Aorta (tissue), 5 donors: ENCODE measurements around the gene PRSS3. TPM values are rescaled to one million over a fixed set of nuclear protein-coding genes. Genes with fewer than 3 reads are reported as not detected.
"Not testable (repeated sequence)": the region's sequence is repeated elsewhere in the genome, so short reads cannot be mapped to it uniquely, and the experiment has no call there.

ENCODE experiments used
- ATAC-seq: fragments of 200-7000 bp; cut with Tn5 transposase; one replicate; pipeline ENCODE4 v1.9.1; 2022; ENCODE audit warnings: moderate library complexity; ENCODE audit not compliant: low FRiP score
- DNase-seq, 2 donors: peaks; one replicate each; pipeline ENCODE4 v3.0.0-alpha.2; 2020
- H3K27ac ChIP-seq, 2 donors: one replicate each; pipeline ENCODE4 v1.5.1; 2013; ENCODE audit warnings: low read length in 2 of 2, mild to moderate bottlenecking in 2 of 2, moderate library complexity in 2 of 2, control low read depth in 1 of 2, inconsistent platforms in 1 of 2, low read depth in 1 of 2
- H3K27me3 ChIP-seq, 2 donors: one replicate each; pipeline ENCODE4 v1.6.1; 2013; ENCODE audit warnings: control low read depth in 1 of 2, low read length in 1 of 2, mild to moderate bottlenecking in 1 of 2, moderate library complexity in 1 of 2; ENCODE audit not compliant: insufficient read depth in 2 of 2, control insufficient read depth in 1 of 2
- H3K36me3 ChIP-seq, 2 donors: one replicate each; pipeline ENCODE4 v1.6.1; 2013; ENCODE audit warnings: control low read depth in 1 of 2, low read length in 1 of 2, mild to moderate bottlenecking in 1 of 2; ENCODE audit not compliant: insufficient read depth in 2 of 2, control insufficient read depth in 1 of 2
- H3K4me1 ChIP-seq, 2 donors: one replicate each; pipeline ENCODE4 v1.6.1; 2013; ENCODE audit warnings: low read length in 2 of 2, control low read depth in 1 of 2, mild to moderate bottlenecking in 1 of 2, moderate library complexity in 1 of 2; ENCODE audit not compliant: insufficient read depth in 2 of 2, control insufficient read depth in 1 of 2
- H3K4me3 ChIP-seq, 2 donors: one replicate each; pipeline ENCODE4 v1.5.1; 2013; ENCODE audit warnings: low read length in 2 of 2, control low read depth in 1 of 2, mild to moderate bottlenecking in 1 of 2
- H3K9me3 ChIP-seq: one replicate; pipeline ENCODE4 v1.6.1; 2013; ENCODE audit warnings: mild to moderate bottlenecking, low read length; ENCODE audit not compliant: control insufficient read depth
- WGBS, 2 donors: extraction: QIAGEN DNeasy Blood & Tissue Kit; methylation state at CpG; one replicate each; pipeline ENCODE4 v1.1.7; 2013; 5-methylcytosine and 5-hydroxymethylcytosine counted together
- intact Hi-C, 2 donors: fragments of 100-400 bp; cut with DNase I; formaldehyde crosslinking; loops; one replicate each; pipeline versions ENCODE4 v1.14.2 to v1.15.0; 2022
- polyA plus RNA-seq, 2 donors: library from polyadenylated mRNA; stranded (reverse); fragments of 200-250 nt; gene quantifications; one replicate each; pipeline ENCODE4 v1.2.3, GENCODE V29; 2013
- total RNA-seq, 2 donors: library from RNA; stranded (reverse); fragmentation: NEBNext Ultra II Directional; extraction: Animal tissue kit (Norgen Biotek cat#: 25700); gene quantifications; one replicate each; pipeline ENCODE4 v1.2.1, GENCODE V29; 2021
- donor health status: healthy with polysubstance abuse.
- donor health status: Bipolar disorder and iron deficiency.
- donor health status: DM: no; HTN: no; CAD: no.
- donor health status: DM: no; HTN: no; CAD: no.
- donor health status: DM: yes; HTN: yes; CAD: no.

The PRSS3 gene
- total and polyA plus RNA-seq, 4 donors: 2.0 to 59.5 TPM; not detected in 2

- H3K27ac ChIP-seq: no peak overlapping the region
- no peaks in the 10 kb centered on the region for H3K36me3 ChIP-seq
- no peaks in the 10 kb centered on the region for H3K9me3 ChIP-seq
- H3K4me3 ChIP-seq: no peak overlapping the region
- WGBS, 2 donors: 83 to 97% methylated on average over 2 of the region's 2 CpGs
- intact Hi-C loops: no loop called here
- no peak for DNase-seq
- H3K4me1 ChIP-seq: no peaks in the 10 kb centered on the region
- no peaks in the 10 kb centered on the region for H3K27me3 ChIP-seq
- no peak for ATAC-seq
Measured at GRCh38 chr9:33794560-33794959, 801 bp upstream of the PRSS3 start.

GRCh38 chr9:33795819-33796218 is 458 bp downstream of the PRSS3 start:
- no peaks in the 10 kb centered on the region for H3K27me3 ChIP-seq
- H3K36me3 ChIP-seq: no peaks in the 10 kb centered on the region
- H3K4me1 ChIP-seq: no peaks in the 10 kb centered on the region
- DNase-seq (no peak), ATAC-seq (no peak)
- no peak overlapping the region for H3K27ac ChIP-seq
- H3K4me3 ChIP-seq: no peak overlapping the region
- no peaks in the 10 kb centered on the region for H3K9me3 ChIP-seq
- intact Hi-C loops: no loop called here
- 61 to 72% methylated on average over 4 of the region's 4 CpGs for WGBS, 2 donors

DNA sequence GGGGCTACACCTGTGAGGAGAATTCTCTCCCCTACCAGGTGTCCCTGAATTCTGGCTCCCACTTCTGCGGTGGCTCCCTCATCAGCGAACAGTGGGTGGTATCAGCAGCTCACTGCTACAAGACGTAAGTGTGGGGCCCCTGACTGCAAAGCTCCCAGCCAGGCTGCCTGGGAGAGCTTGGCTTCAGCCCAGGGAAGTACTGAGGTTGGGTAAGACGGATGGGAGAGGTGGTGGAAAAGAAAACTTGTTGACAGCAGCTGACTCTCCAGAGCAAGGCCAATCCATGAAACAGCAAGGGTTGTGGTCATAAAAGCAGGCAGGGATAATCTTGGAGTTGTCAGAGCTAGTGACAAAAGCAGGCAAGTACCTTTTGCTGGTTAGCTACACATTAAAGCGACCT is 1.3 kb downstream of the PRSS3 start:
- H3K36me3 ChIP-seq, intact Hi-C loops, H3K27me3 ChIP-seq, DNase-seq, H3K4me1 ChIP-seq, H3K9me3 ChIP-seq, H3K4me3 ChIP-seq, H3K27ac ChIP-seq, ATAC-seq: not testable (repeated sequence)
- WGBS, 2 donors: 62 to 78% methylated on average over 5 of the region's 5 CpGs

DNA sequence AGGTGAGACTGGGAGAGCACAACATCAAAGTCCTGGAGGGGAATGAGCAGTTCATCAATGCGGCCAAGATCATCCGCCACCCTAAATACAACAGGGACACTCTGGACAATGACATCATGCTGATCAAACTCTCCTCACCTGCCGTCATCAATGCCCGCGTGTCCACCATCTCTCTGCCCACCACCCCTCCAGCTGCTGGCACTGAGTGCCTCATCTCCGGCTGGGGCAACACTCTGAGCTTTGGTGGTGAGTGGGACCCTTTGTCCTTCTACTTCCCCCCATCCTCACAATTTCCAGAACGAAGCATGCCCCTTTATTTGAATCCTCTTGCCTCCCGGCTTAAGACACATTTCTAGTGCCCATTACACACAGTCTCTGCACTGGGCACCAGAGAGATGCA is 2.5 kb downstream of the PRSS3 start:
- ATAC-seq (no peak), DNase-seq (no peak)
- no peaks in the 10 kb centered on the region for H3K4me1 ChIP-seq
- intact Hi-C loops: no loop called here
- no peaks in the 10 kb centered on the region for H3K27me3 ChIP-seq
- H3K36me3 ChIP-seq: no peaks in the 10 kb centered on the region
- WGBS, 2 donors: 73 to 97% methylated on average over 8 of the region's 8 CpGs
- H3K27ac ChIP-seq: no peak overlapping the region
- H3K9me3 ChIP-seq: no peaks in the 10 kb centered on the region
- no peak overlapping the region for H3K4me3 ChIP-seq

GRCh38 chr9:33798545-33798944 is 3.2 kb downstream of the PRSS3 start:
- ATAC-seq: no peak
- WGBS, 2 donors: 80 to 86% methylated on average over 10 of the region's 10 CpGs
- DNase-seq: no peak
- Histone ChIP-seq H3K27me3 (no peaks in the 10 kb centered on the region), H3K4me3 (no peak overlapping the region), H3K27ac (no peak overlapping the region), H3K36me3 (no peaks in the 10 kb centered on the region), H3K9me3 (no peaks in the 10 kb centered on the region), H3K4me1 (no peaks in the 10 kb centered on the region)
- intact Hi-C loops: no loop called here

DNA sequence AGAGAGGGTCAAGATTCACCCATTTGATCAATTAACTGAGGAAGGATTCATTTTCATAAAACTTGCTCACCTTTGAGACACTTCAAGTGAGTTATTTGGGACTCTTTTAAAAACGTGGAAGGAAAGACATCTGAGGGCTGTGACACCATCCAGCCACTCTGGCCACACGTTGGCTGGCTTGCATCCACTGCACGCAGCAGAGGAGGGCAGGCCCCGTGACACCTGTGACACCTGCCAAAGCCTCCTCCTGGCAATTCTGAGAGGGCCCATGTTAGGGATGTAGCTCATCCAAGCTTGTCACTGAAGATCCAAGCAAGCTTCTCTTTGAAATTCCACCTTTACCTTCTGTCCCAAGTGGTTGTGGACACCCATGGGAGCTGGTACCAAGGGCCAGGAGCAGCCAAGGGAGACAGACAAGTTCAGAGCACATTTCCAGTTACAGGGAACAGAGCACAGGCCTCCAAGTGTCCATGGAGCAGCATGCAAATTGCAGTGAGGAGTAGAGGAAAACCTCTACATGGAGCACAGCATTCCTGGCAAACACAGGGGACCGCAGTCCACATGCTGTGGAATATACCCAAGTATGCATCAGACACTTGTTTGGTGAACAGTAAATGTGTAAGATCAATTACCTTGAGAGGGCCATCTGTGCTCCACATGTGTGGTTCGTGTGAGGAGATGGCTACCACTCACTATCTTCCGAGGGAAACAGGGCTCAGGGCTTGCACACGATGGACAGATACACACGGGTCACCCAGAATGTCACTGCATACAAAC is 4.8 kb downstream of the PRSS3 start:
- no peak overlapping the region for H3K27ac ChIP-seq
- DNase-seq: no peak
- intact Hi-C loops: no loop called here
- ATAC-seq: no peak
- WGBS, 2 donors: 62 to 76% methylated on average over 9 of the region's 9 CpGs
- no peaks in the 10 kb centered on the region for H3K36me3 ChIP-seq
- H3K27me3 ChIP-seq: no peaks in the 10 kb centered on the region
- H3K9me3 ChIP-seq: no peaks in the 10 kb centered on the region
- no peak overlapping the region for H3K4me3 ChIP-seq
- no peaks in the 10 kb centered on the region for H3K4me1 ChIP-seq

DNA sequence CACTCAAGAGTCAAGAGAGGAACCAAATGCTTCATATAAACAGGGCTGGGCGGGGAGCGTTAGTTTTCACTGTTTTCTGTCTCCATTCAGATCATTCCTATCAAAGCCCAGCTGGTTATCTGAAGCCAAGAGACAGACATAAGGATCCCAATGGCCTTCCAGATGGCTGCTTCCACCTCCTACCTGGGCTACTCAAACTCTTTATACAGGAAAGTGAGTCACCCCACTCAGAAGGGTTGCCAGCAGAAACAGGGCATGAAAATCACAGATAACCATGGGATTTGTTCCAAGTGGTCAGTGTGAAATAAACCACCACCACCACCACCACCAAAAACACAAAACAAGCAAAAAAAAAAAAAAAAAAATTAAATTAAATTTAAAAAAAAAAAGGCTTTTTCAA is 5.5 kb downstream of the PRSS3 start:
- 66 to 92% methylated on average over 2 of the region's 2 CpGs for WGBS, 2 donors
- H3K36me3 ChIP-seq: no peaks in the 10 kb centered on the region
- no peak overlapping the region for H3K27ac ChIP-seq
- H3K4me1 ChIP-seq: no peaks in the 10 kb centered on the region
- intact Hi-C loops: no loop called here
- H3K4me3 ChIP-seq: no peak overlapping the region
- H3K9me3 ChIP-seq: no peaks in the 10 kb centered on the region
- no peak for ATAC-seq
- H3K27me3 ChIP-seq: no peaks in the 10 kb centered on the region
- DNase-seq: no peak

DNA sequence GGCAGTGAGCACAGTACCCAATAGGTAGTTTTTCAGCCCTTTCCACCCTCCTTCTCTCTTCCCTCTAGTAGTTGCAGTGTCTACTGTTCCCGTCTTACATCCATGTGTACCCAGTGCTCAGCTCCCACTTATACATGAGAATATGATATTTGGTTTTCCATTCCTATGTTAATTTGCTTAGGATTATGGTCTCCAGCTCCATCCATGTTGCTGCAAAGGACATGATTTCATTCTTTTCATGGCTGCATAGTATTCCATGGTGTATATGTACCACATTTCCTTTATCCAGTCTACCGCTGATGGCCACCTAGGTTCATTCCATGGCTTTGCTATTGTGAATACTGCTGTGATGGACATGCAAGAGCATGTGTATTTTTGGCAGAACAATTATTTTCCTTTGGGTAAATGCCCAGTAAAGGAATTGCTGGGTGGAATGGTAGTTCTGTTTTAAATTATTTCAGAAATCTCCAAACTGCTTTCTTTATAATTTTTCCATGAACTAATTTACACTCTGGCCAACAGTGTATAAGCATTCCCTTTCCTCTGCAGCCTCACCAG is 6.7 kb downstream of the PRSS3 start:
- intact Hi-C loops, H3K9me3 ChIP-seq, H3K27me3 ChIP-seq, H3K36me3 ChIP-seq, H3K27ac ChIP-seq, DNase-seq, H3K4me1 ChIP-seq, ATAC-seq, H3K4me3 ChIP-seq: not testable (repeated sequence)
- WGBS, 2 donors: 53% methylated on average over 2 of the region's 2 CpGs

DNA sequence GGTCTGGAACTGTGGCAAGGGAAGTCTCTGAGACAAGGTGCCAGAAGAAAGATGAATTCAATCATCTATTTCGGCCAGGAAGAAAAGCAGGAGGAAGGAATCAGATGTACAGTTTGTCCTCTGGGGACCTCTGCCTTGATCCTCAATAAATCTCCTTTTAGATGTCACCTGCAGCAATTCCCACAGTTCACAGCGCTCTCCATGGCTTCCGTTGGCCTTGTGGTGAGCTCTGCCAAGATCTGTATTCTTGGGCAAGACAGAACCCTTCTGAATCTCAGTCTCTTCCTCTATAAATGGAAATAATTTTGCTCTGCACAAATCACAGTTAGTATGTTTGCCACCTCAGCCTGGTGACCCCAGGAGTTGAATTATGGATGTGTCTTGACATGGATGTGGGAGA is 8.8 kb downstream of the PRSS3 start:
- H3K27me3 ChIP-seq, H3K27ac ChIP-seq, H3K36me3 ChIP-seq, H3K9me3 ChIP-seq, intact Hi-C loops, H3K4me3 ChIP-seq, H3K4me1 ChIP-seq, DNase-seq, ATAC-seq: not testable (repeated sequence)
- WGBS, 2 donors: 96% methylated on average over 3 of the region's 3 CpGs
